ENCODE data around the gene QKI. TPM values are rescaled to one million over a fixed set of nuclear protein-coding genes. Genes with fewer than 3 reads are reported as not detected.
A peak's percentile ranks its signal among the peaks of the same experiment; 100 is the strongest.

Gene QKI
- 100 to 1,000 TPM; 315 to 366 TPM for total RNA-seq
- 148 TPM for polyA plus RNA-seq (ENCODE audit: insufficient read depth, low read depth, low replicate concordance)
- long read RNA-seq, donor 1, full-length matches to known transcripts, result 39 of 44 reads
- long read RNA-seq, donor 1, partial matches to known transcripts, result 5 of 44 reads
- long read RNA-seq, donor 1, other reads (novel, unspliced or antisense), result 0 of 44 reads
- long read RNA-seq, donor 2, full-length matches to known transcripts, result 23 of 57 reads
- long read RNA-seq, donor 2, partial matches to known transcripts, result 34 of 57 reads
- long read RNA-seq, donor 2, other reads (novel, unspliced or antisense), result 0 of 57 reads

DNA sequence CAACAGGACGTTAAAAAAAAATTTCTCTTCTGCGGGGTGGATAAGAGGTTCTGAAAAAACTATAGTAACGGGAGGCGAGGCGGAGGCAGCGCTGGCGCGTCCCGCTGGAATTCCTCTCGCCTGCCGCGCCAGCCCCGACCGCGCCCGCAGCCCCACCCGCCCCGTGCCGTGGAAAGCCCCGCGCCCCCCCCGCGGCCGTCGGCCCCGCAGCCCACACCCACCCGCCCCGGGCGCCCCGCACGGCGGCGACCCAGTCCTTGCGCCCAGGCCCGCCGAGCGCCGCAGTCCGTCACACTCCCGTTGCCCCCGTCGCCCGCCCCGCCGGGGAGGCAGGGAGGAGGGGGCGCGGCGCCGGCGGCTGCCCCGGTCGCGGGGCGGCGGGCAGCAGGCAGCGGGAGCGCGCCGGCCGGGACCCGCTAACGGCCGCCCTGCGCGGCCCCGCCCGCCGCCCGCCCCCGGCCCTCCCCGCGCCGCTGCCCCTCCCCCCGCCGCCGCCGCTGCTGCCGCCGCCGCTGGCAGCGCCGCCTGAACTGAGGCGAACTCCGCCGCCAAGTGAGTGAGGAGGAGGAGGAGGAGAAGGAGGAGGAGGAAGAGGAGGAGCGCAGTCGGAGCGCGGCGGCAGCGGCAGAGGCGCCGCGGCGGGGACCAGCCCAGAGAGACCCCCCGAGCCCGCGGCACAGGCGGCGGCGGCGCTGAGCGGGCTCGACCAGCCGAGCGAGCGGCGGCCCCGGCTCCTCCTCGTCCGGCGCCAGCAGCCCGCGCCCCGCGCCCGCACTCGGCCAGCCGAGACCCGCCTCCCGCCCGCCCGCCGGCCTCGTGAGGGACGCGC lies at the start of gene QKI:
Gene QKI, plus strand, starts transcription at position 602 of the 829 bp plus-strand sequence. CDS start 476 bp downstream, outside the sequence.
- H3K4me3 ChIP-seq, result peak within 1 kb of the TSS; percentile 90 to 98
- H3K27ac ChIP-seq, result peak within 1 kb of the TSS; percentile 99 to 100
- TF ChIP-seq POLR2A (IDR thresholded peaks at IDR 0.05), result peak; percentile 33
- TF ChIP-seq, protein P1, sequence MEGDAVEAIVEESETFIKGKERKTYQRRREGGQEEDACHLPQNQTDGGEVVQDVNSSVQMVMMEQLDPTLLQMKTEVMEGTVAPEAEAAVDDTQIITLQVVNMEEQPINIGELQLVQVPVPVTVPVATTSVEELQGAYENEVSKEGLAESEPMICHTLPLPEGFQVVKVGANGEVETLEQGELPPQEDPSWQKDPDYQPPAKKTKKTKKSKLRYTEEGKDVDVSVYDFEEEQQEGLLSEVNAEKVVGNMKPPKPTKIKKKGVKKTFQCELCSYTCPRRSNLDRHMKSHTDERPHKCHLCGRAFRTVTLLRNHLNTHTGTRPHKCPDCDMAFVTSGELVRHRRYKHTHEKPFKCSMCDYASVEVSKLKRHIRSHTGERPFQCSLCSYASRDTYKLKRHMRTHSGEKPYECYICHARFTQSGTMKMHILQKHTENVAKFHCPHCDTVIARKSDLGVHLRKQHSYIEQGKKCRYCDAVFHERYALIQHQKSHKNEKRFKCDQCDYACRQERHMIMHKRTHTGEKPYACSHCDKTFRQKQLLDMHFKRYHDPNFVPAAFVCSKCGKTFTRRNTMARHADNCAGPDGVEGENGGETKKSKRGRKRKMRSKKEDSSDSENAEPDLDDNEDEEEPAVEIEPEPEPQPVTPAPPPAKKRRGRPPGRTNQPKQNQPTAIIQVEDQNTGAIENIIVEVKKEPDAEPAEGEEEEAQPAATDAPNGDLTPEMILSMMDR (IDR thresholded peaks at IDR 0.05), result no peak
- 1% methylated on average over 79 of the region's 127 CpGs; no CpG with 5 or more reads in 1 of the 2 donors for WGBS, 2 donors
- no peaks in the 10 kb centered on the region for H3K27me3 ChIP-seq
- no peaks in the 10 kb centered on the region for H3K36me3 ChIP-seq (ENCODE audit: low read depth, missing control alignments)
- H3K4me1 ChIP-seq, result peaks cover 14% of the 10 kb centered on the region
- peak; percentile 88 for DNase-seq
- intact Hi-C loops (cut with DNase I; ENCODE audit: low total_unique reads), result no loop called here
- no peaks in the 10 kb centered on the region for H3K9me3 ChIP-seq

DNA sequence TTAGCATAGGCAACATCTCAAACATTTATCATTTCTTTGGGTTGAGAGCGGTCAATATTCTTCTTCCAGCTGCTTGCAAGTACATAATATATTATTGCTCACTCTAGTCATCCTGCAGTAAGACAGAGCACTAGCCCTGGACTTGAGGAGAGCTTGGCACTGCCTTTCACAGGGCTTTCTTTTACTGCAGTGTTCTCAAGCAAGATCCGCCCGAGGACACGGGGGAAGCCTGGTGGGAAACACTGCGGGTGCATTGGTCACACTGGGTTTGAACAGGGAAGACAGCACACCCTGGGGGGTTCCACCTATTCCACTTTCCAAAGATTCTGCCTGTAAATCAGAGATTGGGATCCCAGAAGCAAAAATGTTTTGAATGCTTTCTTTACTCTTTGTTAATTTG lies 48.2 kb upstream of the QKI start:
- Histone ChIP-seq H3K36me3 (ENCODE audit: low read depth, missing control alignments) (no peaks in the 10 kb centered on the region), H3K9me3 (no peaks in the 10 kb centered on the region), H3K27me3 (no peaks in the 10 kb centered on the region), H3K4me1 (no peaks in the 10 kb centered on the region), H3K4me3 (no peak overlapping the region), H3K27ac (no peak overlapping the region)
- no peak for DNase-seq
- 95 to 97% methylated on average over 5 of the region's 5 CpGs for WGBS, 2 donors
- intact Hi-C loops (cut with DNase I; ENCODE audit: low total_unique reads), result no loop called here
- TF ChIP-seq, protein P1 (IDR thresholded peaks at IDR 0.05), result no peak
- TF ChIP-seq POLR2A (IDR thresholded peaks at IDR 0.05), result no peak

DNA sequence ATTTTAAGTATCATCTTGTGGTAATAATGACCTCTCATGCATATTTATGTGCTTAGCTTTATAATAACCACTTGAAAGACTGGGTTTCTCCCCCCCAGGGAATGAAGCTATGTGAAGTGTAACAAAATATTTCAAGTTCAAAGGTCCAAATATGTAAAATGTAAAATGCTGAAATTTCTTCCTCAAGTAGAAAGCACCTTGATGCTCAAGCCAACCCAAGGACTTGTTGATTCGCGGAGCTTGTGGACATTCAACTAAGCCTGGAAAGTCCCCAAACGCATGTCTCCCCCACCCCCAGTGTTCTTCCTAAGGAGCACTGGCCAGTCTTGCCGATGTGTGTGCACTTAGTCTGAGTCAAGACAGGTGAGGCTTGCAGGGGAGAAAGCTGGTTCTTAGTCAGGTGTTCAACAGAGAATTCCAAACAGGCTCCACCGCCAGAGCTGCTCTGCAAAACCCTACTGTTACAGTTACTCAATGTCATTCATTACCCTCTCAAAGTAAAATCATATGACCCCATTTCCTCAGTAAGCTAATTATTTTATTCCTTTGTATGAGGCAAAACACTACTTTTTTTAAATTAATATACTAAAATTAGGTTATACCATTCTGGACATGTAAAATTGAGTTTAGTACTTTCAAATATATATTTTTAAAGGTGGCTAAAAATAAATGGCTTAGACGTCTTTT lies 46.9 kb upstream of the QKI start:
- TF ChIP-seq POLR2A (IDR thresholded peaks at IDR 0.05), result no peak
- TF ChIP-seq, protein P1 (IDR thresholded peaks at IDR 0.05), result no peak
- WGBS, 2 donors, result 87 to 91% methylated on average over 6 of the region's 6 CpGs
- Histone ChIP-seq H3K9me3 (no peaks in the 10 kb centered on the region), H3K27me3 (no peaks in the 10 kb centered on the region), H3K4me1 (no peaks in the 10 kb centered on the region), H3K27ac (no peak overlapping the region), H3K36me3 (ENCODE audit: low read depth, missing control alignments) (no peaks in the 10 kb centered on the region), H3K4me3 (no peak overlapping the region)
- DNase-seq, result no peak
- intact Hi-C loops (cut with DNase I; ENCODE audit: low total_unique reads), result no loop called here

DNA sequence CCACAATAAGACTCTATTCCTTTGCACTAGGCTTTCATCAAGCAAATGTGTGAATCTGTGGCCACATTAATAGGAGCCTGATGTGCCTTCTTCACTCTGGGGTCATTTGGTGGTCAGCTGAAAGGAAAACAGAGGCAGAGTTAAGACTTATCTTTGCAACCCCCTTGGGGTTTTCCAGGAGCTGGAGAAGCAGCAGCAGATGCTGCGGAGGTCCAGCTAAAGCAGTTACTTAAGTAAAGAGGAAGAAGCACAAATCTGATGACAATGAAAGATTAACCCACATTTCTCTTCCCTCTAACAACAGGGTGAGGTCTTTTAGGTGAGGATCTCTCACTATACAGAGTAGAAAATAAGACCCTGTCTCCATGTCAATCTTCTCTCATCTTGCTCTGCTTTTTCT lies 45.4 kb upstream of the QKI start:
- TF ChIP-seq, protein P1 (IDR thresholded peaks at IDR 0.05), result no peak
- no peak for TF ChIP-seq POLR2A (IDR thresholded peaks at IDR 0.05)
- Histone ChIP-seq H3K27me3 (no peaks in the 10 kb centered on the region), H3K36me3 (ENCODE audit: low read depth, missing control alignments) (no peaks in the 10 kb centered on the region), H3K9me3 (no peaks in the 10 kb centered on the region), H3K4me1 (peaks cover 10% of the 10 kb centered on the region), H3K4me3 (no peak overlapping the region), H3K27ac (no peak overlapping the region)
- WGBS, 2 donors, result 45 to 50% methylated on average over 1 of the region's 1 CpG
- DNase-seq, result no peak
- intact Hi-C loops (cut with DNase I; ENCODE audit: low total_unique reads), result no loop called here
